Erythroblast (primary cell): ENCODE results near the gene MPV17L2.
A peak's percentile ranks its signal among the peaks of the same experiment; 100 is the strongest.

Source experiments
- DNase-seq, 2 experiments: peaks; one replicate each; lab custom pipeline; 2025; lab: John Stamatoyannopoulos, UW
- GATA1 ChIP-seq: IDR thresholded peaks from 2 replicates; pipeline ENCODE4 v1.6.1; 2011; ENCODE audit warnings: low read depth, mild to moderate bottlenecking, control low read depth, low read length, moderate library complexity
- POLR2A ChIP-seq: IDR thresholded peaks from 2 replicates; pipeline ENCODE4 v1.6.1; 2011; ENCODE audit warnings: mild to moderate bottlenecking, low read length

MPV17L2 gene

GRCh38 chr19:18167011-18167410 is 26.0 kb upstream of the MPV17L2 start:
- TF ChIP-seq POLR2A (no peak), GATA1 (no peak)
- no peak for DNase-seq

- TF ChIP-seq POLR2A (no peak), GATA1 (no peak)
- DNase-seq, result peak in 1 of 2 experiments; percentile 80
Observed at GRCh38 chr19:18167975-18168645, 24.9 kb upstream of the MPV17L2 start.

DNA sequence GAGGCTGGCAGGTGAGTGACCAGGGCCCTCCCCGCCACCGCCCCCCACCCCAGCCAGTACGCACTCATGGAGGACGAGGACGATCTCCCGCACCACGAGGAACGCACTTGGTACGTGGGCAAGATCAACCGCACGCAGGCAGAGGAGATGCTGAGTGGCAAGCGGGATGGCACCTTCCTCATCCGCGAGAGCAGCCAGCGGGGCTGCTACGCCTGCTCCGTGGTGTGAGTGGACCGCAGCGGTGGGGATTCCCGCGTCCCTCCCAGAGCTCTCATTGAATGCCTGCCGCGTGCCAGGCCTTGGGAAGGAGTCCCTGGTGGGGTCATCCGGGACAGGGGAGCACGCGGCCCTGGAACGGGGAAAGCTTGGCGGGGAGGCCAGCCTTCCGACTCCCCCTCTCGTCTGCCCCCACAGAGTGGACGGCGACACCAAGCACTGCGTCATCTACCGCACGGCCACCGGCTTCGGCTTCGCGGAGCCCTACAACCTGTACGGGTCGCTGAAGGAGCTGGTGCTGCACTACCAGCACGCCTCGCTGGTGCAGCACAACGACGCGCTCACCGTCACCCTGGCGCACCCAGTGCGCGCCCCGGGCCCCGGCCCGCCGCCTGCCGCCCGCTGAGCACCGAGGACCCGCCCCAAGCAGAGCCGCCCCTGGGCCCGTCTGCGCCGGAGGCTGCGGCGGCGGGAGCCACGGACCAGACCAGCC is 24.2 kb upstream of the MPV17L2 start:
- no peak for TF ChIP-seq GATA1
- TF ChIP-seq POLR2A, result no peak
- no peak for DNase-seq

DNA sequence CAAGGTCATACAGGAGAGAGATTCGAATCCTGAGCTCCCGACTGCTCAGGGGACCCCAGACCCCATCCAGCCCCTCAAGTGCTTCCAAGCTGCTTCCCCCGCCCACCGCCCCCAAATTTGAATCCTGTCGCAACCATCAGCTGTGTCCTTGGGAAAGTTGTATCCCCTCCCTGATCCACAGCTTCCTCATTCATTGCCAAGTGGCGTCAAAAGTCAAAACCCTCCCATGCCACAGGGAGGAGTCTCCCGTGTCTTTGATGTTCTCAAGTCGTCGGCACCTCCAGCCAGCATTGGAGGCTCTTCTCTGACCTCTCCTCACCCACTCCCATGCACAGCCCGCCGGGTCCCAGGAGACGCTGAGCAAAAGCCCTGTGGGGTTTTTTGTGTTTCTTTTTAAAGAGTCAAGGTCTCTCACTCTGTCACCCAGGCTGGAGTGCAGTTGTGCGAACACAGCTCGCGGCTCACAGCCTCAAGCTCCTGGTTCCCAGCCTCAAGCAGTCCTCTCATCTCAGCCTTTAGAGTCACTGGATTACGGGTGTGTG is 22.2 kb upstream of the MPV17L2 start:
- DNase-seq, result no peak
- TF ChIP-seq GATA1 (no peak), POLR2A (no peak)

- DNase-seq, result peak in 1 of 2 experiments; percentile 44
- peak; percentile 10 for TF ChIP-seq POLR2A
- TF ChIP-seq GATA1, result no peak
Observed at GRCh38 chr19:18171605-18172327, 21.3 kb upstream of the MPV17L2 start.

- no peak for TF ChIP-seq POLR2A
- TF ChIP-seq GATA1, result no peak
- no peak for DNase-seq
Observed at GRCh38 chr19:18172331-18173053, 20.5 kb upstream of the MPV17L2 start.

GRCh38 chr19:18173054-18173571 is 19.9 kb upstream of the MPV17L2 start:
- DNase-seq, result no peak
- TF ChIP-seq GATA1 (no peak), POLR2A (no peak)

- TF ChIP-seq POLR2A, result peak; percentile 43
- no peak for TF ChIP-seq GATA1
- peak in 1 of 2 experiments; percentile 83 for DNase-seq
Observed at GRCh38 chr19:18173572-18174288, 19.3 kb upstream of the MPV17L2 start, which contains the start of gene IFI30. Gene IFI30, plus strand, starts transcription at chr19:18173813. Its CDS starts 29 bp downstream, at chr19:18173842.

DNA sequence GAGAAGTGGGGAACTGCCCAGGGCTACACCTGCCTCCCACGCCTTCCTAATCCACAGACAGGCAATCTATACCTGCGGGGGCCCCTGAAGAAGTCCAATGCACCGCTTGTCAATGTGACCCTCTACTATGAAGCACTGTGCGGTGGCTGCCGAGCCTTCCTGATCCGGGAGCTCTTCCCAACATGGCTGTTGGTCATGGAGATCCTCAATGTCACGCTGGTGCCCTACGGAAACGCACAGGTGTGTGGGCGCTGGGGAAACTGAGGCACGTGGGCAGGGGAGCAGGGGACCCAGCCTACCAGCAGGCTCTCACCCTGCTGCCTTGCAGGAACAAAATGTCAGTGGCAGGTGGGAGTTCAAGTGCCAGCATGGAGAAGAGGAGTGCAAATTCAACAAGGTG is 18.0 kb upstream of the MPV17L2 start:
- no peak for TF ChIP-seq GATA1
- TF ChIP-seq POLR2A, result no peak
- DNase-seq, result no peak

DNA sequence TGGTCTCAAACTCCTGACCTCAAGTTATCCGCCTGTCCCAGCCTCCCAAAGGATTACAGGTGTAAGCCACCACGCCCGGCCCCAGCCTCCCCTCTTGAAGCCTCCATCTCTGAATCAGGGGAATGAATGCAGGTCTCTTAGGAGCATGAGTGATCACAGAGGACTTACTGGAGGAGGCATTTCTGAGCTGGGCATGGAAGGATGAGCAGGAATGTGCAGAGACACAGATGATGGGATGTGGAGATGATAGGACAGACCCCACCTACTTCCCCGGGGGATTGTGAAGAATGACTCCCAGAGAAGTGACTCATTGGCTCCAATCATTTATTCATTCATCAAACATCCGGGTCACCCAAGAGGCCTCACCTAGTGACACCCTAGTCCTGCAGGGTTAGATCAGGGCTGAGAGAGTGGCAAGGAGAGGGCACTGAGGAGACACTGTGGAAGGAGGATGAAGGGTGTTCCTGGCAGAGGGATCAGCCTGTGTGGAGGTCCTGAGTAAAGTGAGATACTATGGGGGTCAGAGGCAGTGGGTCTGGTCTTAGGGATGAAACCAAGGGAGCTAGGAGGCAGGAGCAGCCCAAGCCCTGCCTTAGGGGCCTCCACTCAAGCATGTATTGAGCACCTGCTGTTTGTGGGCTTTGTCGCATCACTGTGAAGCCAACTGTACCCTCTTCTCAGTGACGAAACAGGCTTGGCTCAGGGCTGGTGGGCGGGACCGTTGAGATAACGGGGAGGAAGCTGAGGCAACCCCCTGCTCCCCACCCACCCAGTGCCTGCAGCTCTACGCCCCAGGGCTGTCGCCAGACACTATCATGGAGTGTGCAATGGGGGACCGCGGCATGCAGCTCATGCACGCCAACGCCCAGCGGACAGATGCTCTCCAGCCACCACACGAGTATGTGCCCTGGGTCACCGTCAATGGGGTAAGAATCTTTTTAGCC is 16.4 kb upstream of the MPV17L2 start:
- peak; percentile 79 to 89 for DNase-seq
- TF ChIP-seq POLR2A (no peak), GATA1 (no peak)

- TF ChIP-seq GATA1 (no peak), POLR2A (no peak)
Observed at GRCh38 chr19:18179957-18180356, 13.1 kb upstream of the MPV17L2 start.

DNA sequence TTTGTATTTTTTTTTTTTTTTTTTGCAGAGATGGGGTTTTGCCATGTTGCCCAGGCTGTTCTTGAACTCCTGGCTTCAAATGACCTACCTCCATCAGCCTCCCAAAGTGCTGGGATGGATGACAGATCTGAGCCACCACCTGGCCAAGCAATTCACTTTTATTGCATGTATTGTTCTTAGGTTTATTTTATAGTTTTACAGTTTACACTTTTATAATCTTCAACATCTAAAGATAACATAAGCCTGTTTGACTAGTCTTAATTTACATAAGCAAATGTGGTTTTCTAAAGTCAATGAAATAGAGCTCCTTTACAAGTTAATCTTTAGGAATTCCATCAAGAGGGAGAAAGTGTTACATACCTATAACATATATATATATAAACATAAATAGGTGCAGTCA is 9.5 kb upstream of the MPV17L2 start:
- no peak for DNase-seq
- TF ChIP-seq GATA1 (no peak), POLR2A (no peak)

More at GRCh38 chr19:18179957-18180356, 13.1 kb upstream of the MPV17L2 start:
- no peak for DNase-seq
